ENCODE measurements around the gene CLASP1. TPM values are rescaled to one million over a fixed set of nuclear protein-coding genes. Genes with fewer than 3 reads are reported as not detected.
A peak's percentile ranks its signal among the peaks of the same experiment; 100 is the strongest.

Gene CLASP1
- total RNA-seq, 2 donors from 2014 or later = 87.0 to 88.3 TPM

- peaks cover 6% of the 10 kb centered on the region for H3K4me1 ChIP-seq (ENCODE audit: control insufficient read depth, insufficient read depth, low read length)
- Mint-ChIP-seq H3K4me1 (peaks cover 34% of the 10 kb centered on the region), H3K9me3 (no peaks in the 10 kb centered on the region), H3K36me3 (ENCODE audit: low read depth) (no peaks in the 10 kb centered on the region), H3K4me3 (no peak overlapping the region), H3K27me3 (ENCODE audit: insufficient read depth) (no peaks in the 10 kb centered on the region), H3K27ac (no peak overlapping the region)
- H3K27ac ChIP-seq (ENCODE audit: low read depth, low read length) = no peak overlapping the region
- 93 to 100% methylated on average over 1 of the region's 2 CpGs for WGBS, 2 experiments (ENCODE audit: insufficient coverage in 1 of 2, insufficient read length in 1 of 2)
- no peaks in the 10 kb centered on the region for H3K9me3 ChIP-seq (ENCODE audit: control insufficient read depth, low read length)
- no peak for TF ChIP-seq CTCF (conservative IDR thresholded peaks at IDR 0.05)
- no peaks in the 10 kb centered on the region for H3K27me3 ChIP-seq (ENCODE audit: control insufficient read depth, insufficient read depth, low read length, poor library complexity, severe bottlenecking)
- H3K9ac ChIP-seq (ENCODE audit: extremely low read depth, low read length, poor library complexity, severe bottlenecking) = no peak overlapping the region
- H3K4me3 ChIP-seq (ENCODE audit: low read length) = no peak overlapping the region
- H3K36me3 ChIP-seq (ENCODE audit: control insufficient read depth, insufficient read depth, low read length) = no peaks in the 10 kb centered on the region
- no peak for DNase-seq
Measured at GRCh38 chr2:121483846-121484245, 165.4 kb downstream of the CLASP1 start.

- no peak overlapping the region for H3K9ac ChIP-seq (ENCODE audit: extremely low read depth, low read length, poor library complexity, severe bottlenecking)
- Mint-ChIP-seq H3K27ac (no peak overlapping the region), H3K27me3 (ENCODE audit: insufficient read depth) (no peaks in the 10 kb centered on the region), H3K36me3 (ENCODE audit: low read depth) (no peaks in the 10 kb centered on the region), H3K4me1 (peaks cover 34% of the 10 kb centered on the region), H3K4me3 (no peak overlapping the region), H3K9me3 (no peaks in the 10 kb centered on the region)
- DNase-seq = no peak
- H3K27me3 ChIP-seq (ENCODE audit: control insufficient read depth, insufficient read depth, low read length, poor library complexity, severe bottlenecking) = no peaks in the 10 kb centered on the region
- TF ChIP-seq CTCF (conservative IDR thresholded peaks at IDR 0.05) = no peak
- peaks cover 6% of the 10 kb centered on the region for H3K4me1 ChIP-seq (ENCODE audit: control insufficient read depth, insufficient read depth, low read length)
- WGBS, 2 experiments (ENCODE audit: insufficient coverage in 1 of 2, insufficient read length in 1 of 2) = 100% methylated on average over 1 of the region's 1 CpG
- no peak overlapping the region for H3K27ac ChIP-seq (ENCODE audit: low read depth, low read length)
- no peaks in the 10 kb centered on the region for H3K9me3 ChIP-seq (ENCODE audit: control insufficient read depth, low read length)
- H3K4me3 ChIP-seq (ENCODE audit: low read length) = no peak overlapping the region
- H3K36me3 ChIP-seq (ENCODE audit: control insufficient read depth, insufficient read depth, low read length) = no peaks in the 10 kb centered on the region
Measured at GRCh38 chr2:121483021-121483420, 166.2 kb downstream of the CLASP1 start.

- peaks cover 22% of the 10 kb centered on the region for H3K4me1 ChIP-seq (ENCODE audit: control insufficient read depth, insufficient read depth, low read length)
- H3K27ac Mint-ChIP-seq = peak overlapping the region; percentile 85
- no peaks in the 10 kb centered on the region for H3K27me3 ChIP-seq (ENCODE audit: control insufficient read depth, insufficient read depth, low read length, poor library complexity, severe bottlenecking)
- H3K27ac ChIP-seq (ENCODE audit: low read depth, low read length) = no peak overlapping the region
- no peaks in the 10 kb centered on the region for H3K27me3 Mint-ChIP-seq (ENCODE audit: insufficient read depth)
- H3K36me3 Mint-ChIP-seq (ENCODE audit: low read depth) = no peaks in the 10 kb centered on the region
- H3K4me1 Mint-ChIP-seq = peaks cover 52% of the 10 kb centered on the region
- H3K9me3 ChIP-seq (ENCODE audit: control insufficient read depth, low read length) = no peaks in the 10 kb centered on the region
- H3K36me3 ChIP-seq (ENCODE audit: control insufficient read depth, insufficient read depth, low read length) = no peaks in the 10 kb centered on the region
- no peak overlapping the region for H3K9ac ChIP-seq (ENCODE audit: extremely low read depth, low read length, poor library complexity, severe bottlenecking)
- no peak for TF ChIP-seq CTCF (conservative IDR thresholded peaks at IDR 0.05)
- H3K9me3 Mint-ChIP-seq = no peaks in the 10 kb centered on the region
- DNase-seq = no peak
- WGBS, 2 experiments (ENCODE audit: insufficient coverage in 1 of 2, insufficient read length in 1 of 2) = 87% methylated on average over 4 to 5 of the region's 5 CpGs
- H3K4me3 Mint-ChIP-seq = no peak overlapping the region
- no peak overlapping the region for H3K4me3 ChIP-seq (ENCODE audit: low read length)
Measured at GRCh38 chr2:121480826-121481225, 168.4 kb downstream of the CLASP1 start.
